Measurements from ENCODE around the gene MAP7. TPM values are rescaled to one million over a fixed set of nuclear protein-coding genes. Genes with fewer than 3 reads are reported as not detected.
"Not testable (repeated sequence)": the region's sequence is repeated elsewhere in the genome, so short reads cannot be mapped to it uniquely, and the experiment has no call there.

Gene MAP7
- total RNA-seq, 1 donor from 2014 or later = 1.3 TPM

GRCh38 chr6:136401749-136402148 lies 148.5 kb downstream of the MAP7 start:
- Mint-ChIP-seq H3K36me3 (ENCODE audit: low read depth) (no peaks in the 10 kb centered on the region), H3K9me3 (no peaks in the 10 kb centered on the region), H3K27me3 (ENCODE audit: low read depth) (no peaks in the 10 kb centered on the region), H3K4me1 (no peaks in the 10 kb centered on the region), H3K27ac (ENCODE audit: unreplicated experiment) (no peak overlapping the region), H3K4me3 (no peak overlapping the region)
- DNase-seq (ENCODE audit: low read depth, low spot score) = no peak
- TF ChIP-seq, protein P1, sequence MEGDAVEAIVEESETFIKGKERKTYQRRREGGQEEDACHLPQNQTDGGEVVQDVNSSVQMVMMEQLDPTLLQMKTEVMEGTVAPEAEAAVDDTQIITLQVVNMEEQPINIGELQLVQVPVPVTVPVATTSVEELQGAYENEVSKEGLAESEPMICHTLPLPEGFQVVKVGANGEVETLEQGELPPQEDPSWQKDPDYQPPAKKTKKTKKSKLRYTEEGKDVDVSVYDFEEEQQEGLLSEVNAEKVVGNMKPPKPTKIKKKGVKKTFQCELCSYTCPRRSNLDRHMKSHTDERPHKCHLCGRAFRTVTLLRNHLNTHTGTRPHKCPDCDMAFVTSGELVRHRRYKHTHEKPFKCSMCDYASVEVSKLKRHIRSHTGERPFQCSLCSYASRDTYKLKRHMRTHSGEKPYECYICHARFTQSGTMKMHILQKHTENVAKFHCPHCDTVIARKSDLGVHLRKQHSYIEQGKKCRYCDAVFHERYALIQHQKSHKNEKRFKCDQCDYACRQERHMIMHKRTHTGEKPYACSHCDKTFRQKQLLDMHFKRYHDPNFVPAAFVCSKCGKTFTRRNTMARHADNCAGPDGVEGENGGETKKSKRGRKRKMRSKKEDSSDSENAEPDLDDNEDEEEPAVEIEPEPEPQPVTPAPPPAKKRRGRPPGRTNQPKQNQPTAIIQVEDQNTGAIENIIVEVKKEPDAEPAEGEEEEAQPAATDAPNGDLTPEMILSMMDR (conservative IDR thresholded peaks at IDR 0.05) = no peak

- not testable (repeated sequence) for H3K4me1 Mint-ChIP-seq; H3K4me3 Mint-ChIP-seq; H3K36me3 Mint-ChIP-seq (ENCODE audit: low read depth); H3K27ac Mint-ChIP-seq (ENCODE audit: unreplicated experiment); H3K9me3 Mint-ChIP-seq; DNase-seq (ENCODE audit: low read depth, low spot score); H3K27me3 Mint-ChIP-seq (ENCODE audit: low read depth)
These were observed 149.0 kb downstream of the MAP7 start for GRCh38 chr6:136401236-136401635.

DNA sequence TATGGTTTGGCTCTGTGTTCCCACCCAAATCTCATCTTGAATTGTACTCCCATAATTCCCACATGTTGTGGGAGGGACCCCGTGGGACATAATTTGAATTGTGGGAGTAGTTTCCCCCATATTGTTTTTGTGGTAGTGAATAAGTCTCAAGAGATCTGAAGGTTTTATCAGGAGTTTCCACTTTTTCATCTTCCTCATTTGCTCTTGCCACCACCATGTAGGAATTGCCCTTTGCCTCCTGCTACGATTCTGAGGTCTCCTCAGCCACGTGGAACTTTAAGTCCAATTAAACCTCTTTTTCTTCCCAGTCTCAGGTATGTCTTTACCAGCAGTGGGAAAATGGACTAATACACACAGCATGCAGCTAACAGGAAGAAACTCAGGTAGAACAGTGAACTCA lies 151.8 kb downstream of the MAP7 start:
- Mint-ChIP-seq H3K4me1 (no peaks in the 10 kb centered on the region), H3K36me3 (ENCODE audit: low read depth) (peaks cover 2% of the 10 kb centered on the region), H3K9me3 (peaks cover 3% of the 10 kb centered on the region), H3K27ac (ENCODE audit: unreplicated experiment) (no peak overlapping the region), H3K4me3 (no peak overlapping the region), H3K27me3 (ENCODE audit: low read depth) (no peaks in the 10 kb centered on the region)
- TF ChIP-seq, protein P1 (conservative IDR thresholded peaks at IDR 0.05) = no peak
- DNase-seq (ENCODE audit: low read depth, low spot score) = no peak

GRCh38 chr6:136396908-136397307 lies 153.3 kb downstream of the MAP7 start:
- no peak for DNase-seq (ENCODE audit: low read depth, low spot score)
- Mint-ChIP-seq H3K9me3 (peaks cover 5% of the 10 kb centered on the region), H3K36me3 (ENCODE audit: low read depth) (peaks cover 2% of the 10 kb centered on the region), H3K4me3 (no peak overlapping the region), H3K27me3 (ENCODE audit: low read depth) (no peaks in the 10 kb centered on the region), H3K4me1 (no peaks in the 10 kb centered on the region), H3K27ac (ENCODE audit: unreplicated experiment) (no peak overlapping the region)
- TF ChIP-seq, protein P1 (conservative IDR thresholded peaks at IDR 0.05) = no peak

- not testable (repeated sequence) for DNase-seq (ENCODE audit: low read depth, low spot score); H3K27ac Mint-ChIP-seq (ENCODE audit: unreplicated experiment); H3K4me1 Mint-ChIP-seq; H3K36me3 Mint-ChIP-seq (ENCODE audit: low read depth); H3K4me3 Mint-ChIP-seq; H3K9me3 Mint-ChIP-seq; H3K27me3 Mint-ChIP-seq (ENCODE audit: low read depth)
These were observed 159.3 kb downstream of the MAP7 start for GRCh38 chr6:136390959-136391358.

DNA sequence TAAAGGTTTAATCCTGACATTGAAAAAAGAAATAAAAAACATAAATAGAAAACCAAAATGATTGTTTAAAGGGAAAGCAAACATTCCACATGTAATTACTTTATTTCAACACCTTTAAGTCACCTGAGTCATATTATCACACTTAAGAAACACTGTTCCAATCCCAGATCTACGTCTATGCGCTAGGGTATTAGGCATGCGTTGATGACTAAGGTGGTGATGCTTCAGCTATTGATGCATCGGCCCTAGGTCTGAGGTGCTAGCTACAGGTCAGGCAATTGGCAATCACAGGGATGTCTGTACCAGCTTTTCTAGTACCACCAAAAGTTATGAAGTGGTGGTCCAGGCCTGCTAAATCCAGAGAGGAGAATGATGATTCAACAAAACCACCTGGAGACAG lies 162.9 kb downstream of the MAP7 start:
- Mint-ChIP-seq H3K4me3 (no peak overlapping the region), H3K27me3 (ENCODE audit: low read depth) (no peaks in the 10 kb centered on the region), H3K36me3 (ENCODE audit: low read depth) (no peaks in the 10 kb centered on the region), H3K27ac (ENCODE audit: unreplicated experiment) (no peak overlapping the region), H3K9me3 (no peaks in the 10 kb centered on the region), H3K4me1 (no peaks in the 10 kb centered on the region)
- no peak for DNase-seq (ENCODE audit: low read depth, low spot score)
- TF ChIP-seq, protein P1 (conservative IDR thresholded peaks at IDR 0.05) = no peak
